ENCODE measurements around the gene FAT1.

The FAT1 gene

DNA sequence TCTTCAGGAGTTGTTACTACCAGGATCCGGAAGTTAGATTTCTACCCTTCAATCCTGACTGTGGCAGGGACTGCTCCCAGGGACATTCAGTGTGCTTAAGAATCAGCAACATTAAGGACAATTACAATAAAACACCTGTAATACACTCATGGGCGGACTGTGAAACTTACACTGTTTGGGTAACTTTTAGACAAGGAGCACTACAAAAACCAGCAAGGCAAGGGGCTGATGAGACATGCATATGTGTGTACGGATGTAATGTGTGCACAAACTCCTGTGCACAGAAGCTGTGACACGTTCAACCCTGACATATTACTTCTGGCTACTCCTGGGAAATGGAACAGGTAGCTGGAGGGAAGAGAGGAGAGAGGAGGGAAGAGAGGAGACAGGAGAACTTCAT, 75.8 kb downstream of the FAT1 start:
- no peak overlapping the region for H3K4me3 ChIP-seq (ENCODE audit: severe bottlenecking)
- H3K36me3 ChIP-seq (ENCODE audit: low read depth), result peaks cover 58% of the 10 kb centered on the region
- ATAC-seq (ENCODE audit: low read depth) (no peak), DNase-seq (ENCODE audit: low spot score) (no peak)
- TF ChIP-seq, protein P1, sequence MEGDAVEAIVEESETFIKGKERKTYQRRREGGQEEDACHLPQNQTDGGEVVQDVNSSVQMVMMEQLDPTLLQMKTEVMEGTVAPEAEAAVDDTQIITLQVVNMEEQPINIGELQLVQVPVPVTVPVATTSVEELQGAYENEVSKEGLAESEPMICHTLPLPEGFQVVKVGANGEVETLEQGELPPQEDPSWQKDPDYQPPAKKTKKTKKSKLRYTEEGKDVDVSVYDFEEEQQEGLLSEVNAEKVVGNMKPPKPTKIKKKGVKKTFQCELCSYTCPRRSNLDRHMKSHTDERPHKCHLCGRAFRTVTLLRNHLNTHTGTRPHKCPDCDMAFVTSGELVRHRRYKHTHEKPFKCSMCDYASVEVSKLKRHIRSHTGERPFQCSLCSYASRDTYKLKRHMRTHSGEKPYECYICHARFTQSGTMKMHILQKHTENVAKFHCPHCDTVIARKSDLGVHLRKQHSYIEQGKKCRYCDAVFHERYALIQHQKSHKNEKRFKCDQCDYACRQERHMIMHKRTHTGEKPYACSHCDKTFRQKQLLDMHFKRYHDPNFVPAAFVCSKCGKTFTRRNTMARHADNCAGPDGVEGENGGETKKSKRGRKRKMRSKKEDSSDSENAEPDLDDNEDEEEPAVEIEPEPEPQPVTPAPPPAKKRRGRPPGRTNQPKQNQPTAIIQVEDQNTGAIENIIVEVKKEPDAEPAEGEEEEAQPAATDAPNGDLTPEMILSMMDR (IDR thresholded peaks at IDR 0.05; ENCODE audit: poor library complexity, severe bottlenecking), result no peak
- H3K27me3 ChIP-seq (ENCODE audit: insufficient read depth, poor library complexity, severe bottlenecking), result no peaks in the 10 kb centered on the region
- peaks cover 14% of the 10 kb centered on the region for H3K4me1 ChIP-seq (ENCODE audit: insufficient read depth, poor library complexity, severe bottlenecking)
- no peak overlapping the region for H3K27ac ChIP-seq (ENCODE audit: poor library complexity, severe bottlenecking)
- no peaks in the 10 kb centered on the region for H3K9me3 ChIP-seq (ENCODE audit: severe bottlenecking)

DNA sequence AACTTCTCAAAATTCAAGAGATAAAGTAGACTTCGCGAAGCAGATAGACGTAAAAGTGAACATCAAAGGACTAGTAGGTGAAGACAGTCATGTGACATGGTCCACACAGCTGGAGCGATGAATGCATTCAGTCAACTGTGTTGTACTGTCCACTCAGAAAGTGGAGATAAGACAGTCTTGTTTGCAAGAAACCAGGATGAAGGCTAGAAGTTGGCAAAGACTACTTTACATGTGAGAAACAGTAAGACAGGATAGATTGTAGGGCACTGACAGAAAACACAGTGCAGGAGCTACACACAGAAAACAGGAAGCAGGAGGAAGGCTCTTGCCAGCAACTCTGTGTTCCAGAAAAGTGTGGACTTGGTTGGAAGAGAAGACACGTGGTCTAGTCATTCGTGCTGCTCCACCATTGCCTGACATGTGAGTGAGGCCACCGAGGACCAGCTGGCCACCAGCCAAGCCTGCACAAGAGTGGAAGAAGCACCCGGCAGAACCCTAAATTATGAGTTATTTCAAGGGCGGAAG, 78.9 kb downstream of the FAT1 start:
- no peaks in the 10 kb centered on the region for H3K27me3 ChIP-seq (ENCODE audit: insufficient read depth, poor library complexity, severe bottlenecking)
- ATAC-seq (ENCODE audit: low read depth), result peak; percentile 35

DNA sequence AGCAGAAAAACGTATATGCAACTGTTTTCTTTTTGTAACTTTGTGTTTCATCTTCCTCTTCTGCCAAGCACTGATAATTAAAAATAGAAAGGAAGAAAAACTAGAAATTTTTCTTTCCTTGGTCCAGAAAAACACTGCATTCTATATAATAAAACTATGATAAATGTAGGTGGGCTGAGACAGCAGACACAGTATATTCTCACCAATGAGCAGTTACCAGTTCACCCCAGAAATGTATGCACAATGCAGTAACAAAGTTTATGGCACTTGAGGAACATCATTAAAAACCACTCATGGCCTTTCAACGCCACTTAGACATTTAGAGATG, 79.4 kb downstream of the FAT1 start:
- Histone ChIP-seq H3K9me3 (ENCODE audit: severe bottlenecking) (no peaks in the 10 kb centered on the region), H3K27ac (ENCODE audit: poor library complexity, severe bottlenecking) (peak overlapping the region; percentile 54), H3K4me1 (ENCODE audit: insufficient read depth, poor library complexity, severe bottlenecking) (peaks cover 14% of the 10 kb centered on the region), H3K4me3 (ENCODE audit: severe bottlenecking) (no peak overlapping the region), H3K27me3 (ENCODE audit: insufficient read depth, poor library complexity, severe bottlenecking) (no peaks in the 10 kb centered on the region), H3K36me3 (ENCODE audit: low read depth) (peaks cover 60% of the 10 kb centered on the region)
- TF ChIP-seq, protein P1 (IDR thresholded peaks at IDR 0.05; ENCODE audit: poor library complexity, severe bottlenecking), result no peak
- peak; percentile 60 for ATAC-seq (ENCODE audit: low read depth)
- DNase-seq (ENCODE audit: low spot score), result no peak

More for the DNA sequence above, 78.9 kb downstream of the FAT1 start:
- Histone ChIP-seq H3K4me1 (ENCODE audit: insufficient read depth, poor library complexity, severe bottlenecking) (peaks cover 14% of the 10 kb centered on the region), H3K36me3 (ENCODE audit: low read depth) (peaks cover 60% of the 10 kb centered on the region), H3K27ac (ENCODE audit: poor library complexity, severe bottlenecking) (peak overlapping the region; percentile 54), H3K9me3 (ENCODE audit: severe bottlenecking) (no peaks in the 10 kb centered on the region), H3K4me3 (ENCODE audit: severe bottlenecking) (no peak overlapping the region)
- no peak for DNase-seq (ENCODE audit: low spot score)
- TF ChIP-seq, protein P1 (IDR thresholded peaks at IDR 0.05; ENCODE audit: poor library complexity, severe bottlenecking), result no peak

DNA sequence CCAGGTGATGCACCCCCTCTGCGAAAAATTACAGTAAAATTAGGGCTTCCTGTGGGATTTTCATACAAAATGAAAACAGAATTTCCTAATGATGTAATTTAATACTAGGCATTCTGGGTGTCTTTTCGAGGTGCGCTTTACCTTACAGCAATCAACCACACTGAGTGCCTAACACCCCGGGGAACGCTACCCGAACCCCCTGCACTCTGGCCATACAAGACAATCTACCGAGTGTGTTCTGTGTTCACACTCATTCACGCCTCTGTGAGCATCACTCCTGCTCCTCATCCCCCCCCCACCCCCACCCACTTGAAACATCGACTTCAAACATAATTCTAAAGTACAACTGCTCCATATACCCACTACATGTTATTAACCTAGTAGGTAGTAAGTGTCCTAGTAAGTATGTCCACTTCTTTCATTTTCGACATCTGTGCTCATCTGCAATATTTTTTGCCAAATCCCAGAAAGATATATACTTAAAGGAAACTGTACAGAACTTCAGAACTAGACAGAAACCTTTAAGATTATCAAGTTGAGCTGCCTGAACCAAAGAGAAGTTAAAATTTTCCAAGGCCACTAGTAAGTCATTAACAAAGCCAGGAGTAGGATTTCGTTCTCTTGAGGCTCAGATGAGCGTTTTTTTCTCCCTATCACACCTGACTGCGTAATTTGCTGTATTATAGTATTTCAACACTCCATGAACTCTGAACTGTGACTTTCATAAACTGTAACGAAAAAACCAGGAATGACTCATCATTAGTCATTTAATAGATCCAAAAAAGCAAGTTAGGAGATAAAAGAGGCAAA, 80.0 kb downstream of the FAT1 start:
- peaks cover 60% of the 10 kb centered on the region for H3K36me3 ChIP-seq (ENCODE audit: low read depth)
- no peak overlapping the region for H3K4me3 ChIP-seq (ENCODE audit: severe bottlenecking)
- no peaks in the 10 kb centered on the region for H3K27me3 ChIP-seq (ENCODE audit: insufficient read depth, poor library complexity, severe bottlenecking)
- TF ChIP-seq, protein P1 (IDR thresholded peaks at IDR 0.05; ENCODE audit: poor library complexity, severe bottlenecking), result no peak
- H3K27ac ChIP-seq (ENCODE audit: poor library complexity, severe bottlenecking), result peak overlapping the region; percentile 54
- no peaks in the 10 kb centered on the region for H3K9me3 ChIP-seq (ENCODE audit: severe bottlenecking)
- DNase-seq (ENCODE audit: low spot score) (no peak), ATAC-seq (ENCODE audit: low read depth) (peak; percentile 71)
- peaks cover 14% of the 10 kb centered on the region for H3K4me1 ChIP-seq (ENCODE audit: insufficient read depth, poor library complexity, severe bottlenecking)

DNA sequence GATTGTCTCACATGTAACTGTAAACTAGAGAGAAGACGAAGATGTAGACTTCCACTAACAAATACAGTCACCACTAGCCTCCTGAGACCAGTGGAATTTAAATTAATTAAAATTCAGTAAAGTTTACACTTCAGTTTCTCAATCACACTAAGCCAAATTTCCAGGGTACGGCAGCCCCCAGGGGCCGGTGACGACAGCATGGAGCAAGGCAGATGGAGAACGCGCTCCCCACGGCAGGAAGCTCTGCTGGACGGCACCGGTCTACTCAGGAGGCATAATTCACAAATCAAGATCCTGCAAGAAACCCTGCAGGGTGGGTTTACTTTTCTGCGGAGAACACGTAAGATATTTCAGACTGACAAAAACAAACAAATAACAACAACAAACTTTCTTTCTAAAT, 80.7 kb downstream of the FAT1 start:
- peaks cover 60% of the 10 kb centered on the region for H3K36me3 ChIP-seq (ENCODE audit: low read depth)
- TF ChIP-seq, protein P1 (IDR thresholded peaks at IDR 0.05; ENCODE audit: poor library complexity, severe bottlenecking), result no peak

More for the DNA sequence above, 80.7 kb downstream of the FAT1 start:
- peaks cover 14% of the 10 kb centered on the region for H3K4me1 ChIP-seq (ENCODE audit: insufficient read depth, poor library complexity, severe bottlenecking)
- DNase-seq (ENCODE audit: low spot score), result no peak
- ATAC-seq (ENCODE audit: low read depth), result no peak
- H3K4me3 ChIP-seq (ENCODE audit: severe bottlenecking), result no peak overlapping the region
- no peaks in the 10 kb centered on the region for H3K9me3 ChIP-seq (ENCODE audit: severe bottlenecking)
- no peaks in the 10 kb centered on the region for H3K27me3 ChIP-seq (ENCODE audit: insufficient read depth, poor library complexity, severe bottlenecking)
- H3K27ac ChIP-seq (ENCODE audit: poor library complexity, severe bottlenecking), result no peak overlapping the region
